Measurements from ENCODE around the gene FKBP1A. TPM values are rescaled to one million over a fixed set of nuclear protein-coding genes. Genes with fewer than 3 reads are reported as not detected.

The FKBP1A gene
- total RNA-seq, 1 donor from 2014 or later = 276 TPM

- DNase-seq (ENCODE audit: low read depth in 2 of 2) = no peak
Observed at GRCh38 chr20:1386323-1386722, 6.5 kb downstream of the FKBP1A start.

- no peak for DNase-seq (ENCODE audit: low read depth in 2 of 2)
Observed at GRCh38 chr20:1383623-1384404, 9.0 kb downstream of the FKBP1A start.

GRCh38 chr20:1382670-1383069 lies 10.2 kb downstream of the FKBP1A start:
- no peak for DNase-seq (ENCODE audit: low read depth in 2 of 2)

- DNase-seq (ENCODE audit: low read depth in 2 of 2) = no peak
Observed at GRCh38 chr20:1381753-1382591, 10.9 kb downstream of the FKBP1A start.

GRCh38 chr20:1378735-1379125 lies 14.1 kb downstream of the FKBP1A start:
- no peak for DNase-seq (ENCODE audit: low read depth in 2 of 2)

- DNase-seq (ENCODE audit: low read depth in 2 of 2) = peak in 1 of 2 donors; percentile 71
Observed at GRCh38 chr20:1377984-1378734, 14.7 kb downstream of the FKBP1A start.

GRCh38 chr20:1377341-1377871 lies 15.4 kb downstream of the FKBP1A start:
- DNase-seq (ENCODE audit: low read depth in 2 of 2) = peak in 1 of 2 donors; percentile 46

- peak in 1 of 2 donors; percentile 80 for DNase-seq (ENCODE audit: low read depth in 2 of 2)
Observed at GRCh38 chr20:1376408-1377270, 16.2 kb downstream of the FKBP1A start.

GRCh38 chr20:1376007-1376406 lies 16.8 kb downstream of the FKBP1A start:
- no peak for DNase-seq (ENCODE audit: low read depth in 2 of 2)

GRCh38 chr20:1375515-1375914 lies 17.3 kb downstream of the FKBP1A start:
- peak in 1 of 2 donors; percentile 70 for DNase-seq (ENCODE audit: low read depth in 2 of 2)

- DNase-seq (ENCODE audit: low read depth in 2 of 2) = peak in 1 of 2 donors; percentile 55
Observed at GRCh38 chr20:1374246-1374645, 18.6 kb downstream of the FKBP1A start.

- peak in 1 of 2 donors; percentile 68 for DNase-seq (ENCODE audit: low read depth in 2 of 2)
Observed at GRCh38 chr20:1373614-1374013, 19.2 kb downstream of the FKBP1A start.

- DNase-seq (ENCODE audit: low read depth in 2 of 2) = no peak
Observed at GRCh38 chr20:1373036-1373435, 19.8 kb downstream of the FKBP1A start.

GRCh38 chr20:1371830-1372539 lies 20.9 kb downstream of the FKBP1A start:
- DNase-seq (ENCODE audit: low read depth in 2 of 2) = no peak

GRCh38 chr20:1371202-1371782 lies 21.6 kb downstream of the FKBP1A start:
- no peak for DNase-seq (ENCODE audit: low read depth in 2 of 2)

- DNase-seq (ENCODE audit: low read depth in 2 of 2) = no peak
Observed at GRCh38 chr20:1370548-1371110, 22.2 kb downstream of the FKBP1A start.

GRCh38 chr20:1369970-1370369 lies 22.9 kb downstream of the FKBP1A start:
- no peak for DNase-seq (ENCODE audit: low read depth in 2 of 2)

GRCh38 chr20:1368448-1369199 lies 24.2 kb downstream of the FKBP1A start:
- no peak for DNase-seq (ENCODE audit: low read depth in 2 of 2)

- DNase-seq (ENCODE audit: low read depth in 2 of 2) = no peak
Observed at GRCh38 chr20:1367479-1367878, 25.4 kb downstream of the FKBP1A start.
